Progenitor cell of endocrine pancreas (in vitro differentiated cells): ENCODE results near the gene FAS. TPM values are rescaled to one million over a fixed set of nuclear protein-coding genes. Genes with fewer than 3 reads are reported as not detected.

Experiments used
- DNase-seq: peaks from one replicate; pipeline ENCODE4 v3.0.0; 2021; ENCODE audit warnings: low spot score; ENCODE audit not compliant: unreplicated experiment
- H3K27ac Mint-ChIP-seq: 2 replicates; pipeline ENCODE4 v1.8.0; 2021; ENCODE audit warnings: mild to moderate bottlenecking, moderate library complexity, mixed read lengths
- H3K27me3 Mint-ChIP-seq: 2 replicates; pipeline ENCODE4 v1.8.0; 2021; ENCODE audit warnings: mixed read lengths
- H3K36me3 Mint-ChIP-seq: 2 replicates; pipeline ENCODE4 v1.8.0; 2022; ENCODE audit warnings: mixed read lengths; ENCODE audit not compliant: insufficient read depth
- H3K4me1 Mint-ChIP-seq: 2 replicates; pipeline ENCODE4 v1.8.0; 2021; ENCODE audit warnings: low read depth, mixed read lengths
- H3K4me3 Mint-ChIP-seq: 2 replicates; pipeline ENCODE4 v1.8.0; 2021; ENCODE audit warnings: low read depth, mild to moderate bottlenecking, moderate library complexity, mixed read lengths
- H3K9me3 Mint-ChIP-seq: 2 replicates; pipeline ENCODE4 v1.8.0; 2021; ENCODE audit warnings: low read depth, mixed read lengths
- long read RNA-seq: library from polyadenylated mRNA; unstranded; transcript quantifications from one replicate; pipeline ENCODE4 v2.0.0, GENCODE V29; 2020
- total RNA-seq: library from RNA; stranded (reverse); gene quantifications from 2 replicates; pipeline ENCODE4 v1.2.1, GENCODE V29; 2021
- TF ChIP-seq, protein P1 (sequence below): fragments of 200-600 bp; sonication (generic); IDR thresholded peaks from one replicate; pipeline ENCODE4 v1.5.0; 2021; ENCODE audit warnings: antibody characterized with exemption, mild to moderate bottlenecking; ENCODE audit not compliant: unreplicated experiment

The FAS gene
- total RNA-seq = 1.9 and 2.7 TPM in 2 replicates
- long read RNA-seq, partial matches to known transcripts = 0 of 7 reads
- long read RNA-seq, other reads (novel, unspliced or antisense) = 2 of 7 reads

DNA sequence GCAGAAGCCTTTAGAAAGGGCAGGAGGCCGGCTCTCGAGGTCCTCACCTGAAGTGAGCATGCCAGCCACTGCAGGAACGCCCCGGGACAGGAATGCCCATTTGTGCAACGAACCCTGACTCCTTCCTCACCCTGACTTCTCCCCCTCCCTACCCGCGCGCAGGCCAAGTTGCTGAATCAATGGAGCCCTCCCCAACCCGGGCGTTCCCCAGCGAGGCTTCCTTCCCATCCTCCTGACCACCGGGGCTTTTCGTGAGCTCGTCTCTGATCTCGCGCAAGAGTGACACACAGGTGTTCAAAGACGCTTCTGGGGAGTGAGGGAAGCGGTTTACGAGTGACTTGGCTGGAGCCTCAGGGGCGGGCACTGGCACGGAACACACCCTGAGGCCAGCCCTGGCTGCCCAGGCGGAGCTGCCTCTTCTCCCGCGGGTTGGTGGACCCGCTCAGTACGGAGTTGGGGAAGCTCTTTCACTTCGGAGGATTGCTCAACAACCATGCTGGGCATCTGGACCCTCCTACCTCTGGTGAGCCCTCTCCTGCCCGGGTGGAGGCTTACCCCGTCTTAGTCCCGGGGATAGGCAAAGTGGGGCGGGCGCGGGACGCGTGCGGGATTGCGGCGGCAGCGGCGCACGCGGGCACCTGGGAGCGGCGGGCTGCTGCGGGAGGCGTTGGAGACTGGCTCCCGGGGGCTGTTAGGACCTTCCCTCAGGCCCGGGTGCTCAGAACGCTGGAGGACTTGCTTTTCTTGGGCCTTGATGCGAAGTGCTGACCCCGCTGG, at the start of gene FAS:
TSS of gene FAS (plus strand) at position 415 of the 777 bp plus-strand sequence. CDS start at position 494, 79 bp downstream.
- Mint-ChIP-seq H3K27ac (peak within 1 kb of the TSS; percentile 63), H3K27me3 (peaks cover 59% of the 10 kb centered on the region), H3K4me3 (peak within 1 kb of the TSS; percentile 89), H3K4me1 (peaks cover 5% of the 10 kb centered on the region), H3K9me3 (no peaks in the 10 kb centered on the region), H3K36me3 (no peaks in the 10 kb centered on the region)
- peak; percentile 14 for DNase-seq
- TF ChIP-seq, protein P1, sequence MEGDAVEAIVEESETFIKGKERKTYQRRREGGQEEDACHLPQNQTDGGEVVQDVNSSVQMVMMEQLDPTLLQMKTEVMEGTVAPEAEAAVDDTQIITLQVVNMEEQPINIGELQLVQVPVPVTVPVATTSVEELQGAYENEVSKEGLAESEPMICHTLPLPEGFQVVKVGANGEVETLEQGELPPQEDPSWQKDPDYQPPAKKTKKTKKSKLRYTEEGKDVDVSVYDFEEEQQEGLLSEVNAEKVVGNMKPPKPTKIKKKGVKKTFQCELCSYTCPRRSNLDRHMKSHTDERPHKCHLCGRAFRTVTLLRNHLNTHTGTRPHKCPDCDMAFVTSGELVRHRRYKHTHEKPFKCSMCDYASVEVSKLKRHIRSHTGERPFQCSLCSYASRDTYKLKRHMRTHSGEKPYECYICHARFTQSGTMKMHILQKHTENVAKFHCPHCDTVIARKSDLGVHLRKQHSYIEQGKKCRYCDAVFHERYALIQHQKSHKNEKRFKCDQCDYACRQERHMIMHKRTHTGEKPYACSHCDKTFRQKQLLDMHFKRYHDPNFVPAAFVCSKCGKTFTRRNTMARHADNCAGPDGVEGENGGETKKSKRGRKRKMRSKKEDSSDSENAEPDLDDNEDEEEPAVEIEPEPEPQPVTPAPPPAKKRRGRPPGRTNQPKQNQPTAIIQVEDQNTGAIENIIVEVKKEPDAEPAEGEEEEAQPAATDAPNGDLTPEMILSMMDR = no peak

DNA sequence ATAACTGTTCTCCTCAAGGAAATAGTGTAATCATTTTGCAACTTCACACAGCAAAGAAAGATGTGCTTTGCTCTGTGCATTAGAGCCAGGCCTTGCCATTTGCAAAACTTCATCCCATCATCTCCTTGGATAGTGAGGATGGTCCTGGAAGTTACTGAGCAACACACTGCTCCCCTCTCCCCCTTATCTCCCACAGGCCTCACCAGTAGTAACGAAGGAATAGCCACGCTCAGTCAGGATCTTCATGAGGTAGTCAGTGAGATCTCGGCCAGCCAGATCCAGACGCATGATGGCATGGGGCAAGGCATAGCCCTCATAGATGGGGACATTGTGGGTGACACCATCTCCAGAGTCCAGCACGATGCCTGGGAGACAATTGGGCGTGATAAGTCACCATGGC, 49.6 kb upstream of the FAS start:
- H3K4me1 Mint-ChIP-seq = no peaks in the 10 kb centered on the region
- DNase-seq = no peak
- no peak overlapping the region for H3K27ac Mint-ChIP-seq
- TF ChIP-seq, protein P1 = no peak
- H3K27me3 Mint-ChIP-seq = peaks cover 14% of the 10 kb centered on the region
- no peaks in the 10 kb centered on the region for H3K36me3 Mint-ChIP-seq
- no peak overlapping the region for H3K4me3 Mint-ChIP-seq
- H3K9me3 Mint-ChIP-seq = no peaks in the 10 kb centered on the region

DNA sequence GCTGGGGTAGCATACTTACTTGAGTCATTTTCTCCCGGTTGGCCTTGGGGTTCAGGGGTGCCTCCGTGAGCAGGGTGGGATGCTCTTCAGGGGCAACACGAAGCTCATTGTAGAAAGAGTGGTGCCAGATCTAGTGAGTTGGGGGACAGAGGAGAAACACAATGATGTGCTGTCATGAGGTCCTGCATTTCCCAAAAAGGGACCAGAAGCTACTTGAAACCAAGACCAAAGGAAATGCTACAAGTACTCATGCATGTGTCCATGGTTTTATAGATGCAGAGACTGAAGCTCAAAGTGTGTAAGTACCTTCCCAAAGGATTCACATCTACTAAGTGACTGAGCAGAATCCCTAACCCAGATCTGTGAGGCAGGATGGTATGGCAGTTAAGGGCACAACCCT, 46.8 kb upstream of the FAS start:
- Mint-ChIP-seq H3K4me1 (no peaks in the 10 kb centered on the region), H3K27me3 (peaks cover 16% of the 10 kb centered on the region), H3K27ac (no peak overlapping the region), H3K9me3 (no peaks in the 10 kb centered on the region), H3K36me3 (no peaks in the 10 kb centered on the region), H3K4me3 (no peak overlapping the region)
- TF ChIP-seq, protein P1 = no peak
- no peak for DNase-seq

DNA sequence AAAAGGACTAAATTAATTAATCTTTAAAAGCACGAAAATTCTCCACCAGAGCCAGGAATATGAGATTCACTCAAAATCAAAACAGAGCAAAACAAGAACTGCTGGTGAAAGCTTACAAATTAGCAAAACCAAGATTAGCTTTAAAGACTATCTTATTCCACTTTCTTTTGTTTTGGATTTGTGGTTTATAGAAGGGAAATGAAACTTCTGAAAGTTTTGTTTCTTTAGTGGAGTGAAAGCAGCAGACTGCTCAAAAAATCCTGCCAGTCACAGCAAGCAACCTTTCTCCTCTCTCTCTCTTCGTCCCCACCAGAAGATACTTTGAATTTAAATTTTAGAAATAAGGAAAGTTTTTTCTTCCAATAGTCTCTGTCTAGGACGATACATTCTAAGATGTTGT, 45.8 kb upstream of the FAS start:
- DNase-seq = no peak
- TF ChIP-seq, protein P1 = no peak
- Mint-ChIP-seq H3K27ac (no peak overlapping the region), H3K9me3 (no peaks in the 10 kb centered on the region), H3K4me1 (no peaks in the 10 kb centered on the region), H3K27me3 (peaks cover 12% of the 10 kb centered on the region), H3K36me3 (no peaks in the 10 kb centered on the region), H3K4me3 (no peak overlapping the region)

DNA sequence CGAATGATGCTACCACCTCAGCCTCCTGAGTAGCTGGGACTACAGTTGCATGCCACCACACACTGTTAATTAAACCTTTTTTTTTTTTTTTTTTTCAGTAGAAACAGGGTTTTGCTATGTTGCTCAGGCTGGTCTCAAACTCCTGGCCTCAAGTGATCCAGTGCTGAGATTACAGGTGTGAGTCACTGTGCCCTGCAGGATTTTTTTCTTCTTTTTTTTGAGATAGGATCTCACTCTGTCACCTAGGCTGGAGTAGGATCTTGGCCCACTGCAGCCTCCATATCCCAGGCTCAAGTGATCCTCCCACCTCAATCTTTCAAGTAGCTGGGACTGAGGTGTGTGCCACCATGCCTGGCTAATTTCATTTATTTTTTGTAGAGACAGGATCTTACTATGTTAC, 44.4 kb upstream of the FAS start:
- Mint-ChIP-seq H3K4me1 (no peaks in the 10 kb centered on the region), H3K36me3 (no peaks in the 10 kb centered on the region), H3K27ac (no peak overlapping the region), H3K4me3 (no peak overlapping the region), H3K9me3 (no peaks in the 10 kb centered on the region), H3K27me3 (peaks cover 16% of the 10 kb centered on the region)
- DNase-seq = no peak
- TF ChIP-seq, protein P1 = no peak
